Measurements from ENCODE around the gene TAF13. TPM values are rescaled to one million over a fixed set of nuclear protein-coding genes. Genes with fewer than 3 reads are reported as not detected.
"Not testable (repeated sequence)": the region's sequence is repeated elsewhere in the genome, so short reads cannot be mapped to it uniquely, and the experiment has no call there.

TAF13 gene
- total RNA-seq, 1 donor from 2014 or later = 48.4 TPM

DNA sequence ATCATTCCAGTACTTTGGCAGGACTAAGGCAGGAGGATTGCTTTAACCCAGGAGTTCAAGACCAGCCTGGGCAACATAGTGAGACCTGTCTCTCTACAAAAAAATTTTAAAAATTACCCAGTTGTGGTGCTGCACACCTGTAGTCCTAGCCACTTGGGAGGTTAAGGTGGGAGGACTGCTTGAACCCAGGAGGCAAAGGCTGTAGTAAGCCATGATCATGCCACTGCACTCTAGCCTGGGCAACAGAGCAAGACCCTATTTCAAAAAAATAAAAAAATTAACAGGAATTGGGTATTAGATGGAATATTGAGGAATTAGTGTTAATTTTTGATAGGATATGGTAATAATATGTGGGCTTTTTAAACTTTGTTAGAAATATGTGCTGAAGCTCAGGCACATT is 16.8 kb downstream of the TAF13 start:
- no peaks in the 10 kb centered on the region for H3K27me3 Mint-ChIP-seq (ENCODE audit: insufficient read depth, low read depth)
- Histone ChIP-seq H3K4me1 (no peaks in the 10 kb centered on the region), H3K9me3 (ENCODE audit: low read depth) (no peaks in the 10 kb centered on the region), H3K27ac (no peak overlapping the region), H4K20me1 (ENCODE audit: low read depth) (no peaks in the 10 kb centered on the region), H3K27me3 (no peaks in the 10 kb centered on the region), H3K36me3 (no peaks in the 10 kb centered on the region), H3K4me2 (no peak overlapping the region), H2AFZ (replicated peaks) (no peak overlapping the region), H3K79me2 (ENCODE audit: low read depth) (no peaks in the 10 kb centered on the region), H3K4me3 (no peak overlapping the region), H3F3A (ENCODE audit: low read depth) (no peaks in the 10 kb centered on the region), H3K9ac (no peak overlapping the region)
- no peaks in the 10 kb centered on the region for H3K36me3 Mint-ChIP-seq
- no peaks in the 10 kb centered on the region for H3K9me3 Mint-ChIP-seq
- H3K4me3 Mint-ChIP-seq = no peak overlapping the region
- TF ChIP-seq EZH2phosphoT487 (IDR thresholded peaks at IDR 0.05) = no peak
- TF ChIP-seq EZH2 (IDR thresholded peaks at IDR 0.05) = no peak
- no peak for TF ChIP-seq CTCF (IDR thresholded peaks at IDR 0.05)
- no peaks in the 10 kb centered on the region for H3K4me1 Mint-ChIP-seq
- DNase-seq (ENCODE audit: low spot score) = no peak
- H3K27ac Mint-ChIP-seq = no peak overlapping the region

DNA sequence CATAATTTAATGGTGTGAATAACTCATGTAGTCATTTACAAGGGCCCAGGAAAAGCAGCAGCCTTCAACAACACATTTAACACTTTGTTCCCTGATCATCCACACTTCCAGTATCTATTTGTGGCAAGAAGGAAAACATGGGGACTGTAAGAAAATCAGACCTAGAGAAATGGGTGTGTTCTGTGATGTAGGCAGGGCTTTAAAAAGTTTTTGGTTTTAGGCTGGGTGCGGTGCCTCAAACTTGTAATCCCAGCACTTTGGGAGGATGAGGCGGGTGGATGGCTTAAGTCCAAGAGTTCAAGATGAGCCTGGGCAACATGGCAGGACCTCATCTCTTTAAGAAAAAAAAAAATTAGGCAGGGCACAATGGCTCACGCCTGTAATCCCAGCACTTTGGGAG is 19.7 kb downstream of the TAF13 start:
- Histone ChIP-seq H3K4me2 (no peak overlapping the region), H4K20me1 (ENCODE audit: low read depth) (no peaks in the 10 kb centered on the region), H3K36me3 (no peaks in the 10 kb centered on the region), H3K27ac (no peak overlapping the region), H3K79me2 (ENCODE audit: low read depth) (no peaks in the 10 kb centered on the region), H3K27me3 (no peaks in the 10 kb centered on the region), H3K4me3 (no peak overlapping the region), H2AFZ (replicated peaks) (no peak overlapping the region), H3F3A (ENCODE audit: low read depth) (no peaks in the 10 kb centered on the region), H3K9me3 (ENCODE audit: low read depth) (no peaks in the 10 kb centered on the region), H3K9ac (no peak overlapping the region), H3K4me1 (no peaks in the 10 kb centered on the region)
- Mint-ChIP-seq H3K9me3 (no peaks in the 10 kb centered on the region), H3K27me3 (ENCODE audit: insufficient read depth, low read depth) (no peaks in the 10 kb centered on the region), H3K36me3 (no peaks in the 10 kb centered on the region), H3K4me3 (no peak overlapping the region), H3K4me1 (no peaks in the 10 kb centered on the region), H3K27ac (no peak overlapping the region)
- no peak for DNase-seq (ENCODE audit: low spot score)
- TF ChIP-seq EZH2phosphoT487 (IDR thresholded peaks at IDR 0.05) = no peak
- no peak for TF ChIP-seq CTCF (IDR thresholded peaks at IDR 0.05)
- TF ChIP-seq EZH2 (IDR thresholded peaks at IDR 0.05) = no peak

- not testable (repeated sequence) for H3K9me3 ChIP-seq (ENCODE audit: low read depth); H3K36me3 ChIP-seq; H3K4me1 Mint-ChIP-seq; H3K27ac Mint-ChIP-seq; H3K9ac ChIP-seq; H3K27me3 ChIP-seq; H3K4me1 ChIP-seq; H3K79me2 ChIP-seq (ENCODE audit: low read depth); H3K4me3 Mint-ChIP-seq; H4K20me1 ChIP-seq (ENCODE audit: low read depth); H3K9me3 Mint-ChIP-seq; H3K4me3 ChIP-seq; H3K27ac ChIP-seq; H3K4me2 ChIP-seq; H2AFZ ChIP-seq (replicated peaks); H3K36me3 Mint-ChIP-seq; H3F3A ChIP-seq (ENCODE audit: low read depth); H3K27me3 Mint-ChIP-seq (ENCODE audit: insufficient read depth, low read depth); DNase-seq (ENCODE audit: low spot score)
These were observed 23.7 kb downstream of the TAF13 start for GRCh38 chr1:109052145-109052544.

- no peaks in the 10 kb centered on the region for H4K20me1 ChIP-seq (ENCODE audit: low read depth)
- Mint-ChIP-seq H3K27ac (no peak overlapping the region), H3K4me1 (no peaks in the 10 kb centered on the region)
These were observed 25.4 kb downstream of the TAF13 start for GRCh38 chr1:109050228-109050995.

More at GRCh38 chr1:109050228-109050995, 25.4 kb downstream of the TAF13 start:
- Histone ChIP-seq H3F3A (ENCODE audit: low read depth) (no peaks in the 10 kb centered on the region), H3K4me3 (no peak overlapping the region), H3K9me3 (ENCODE audit: low read depth) (no peaks in the 10 kb centered on the region), H3K9ac (no peak overlapping the region), H2AFZ (replicated peaks) (no peak overlapping the region), H3K36me3 (no peaks in the 10 kb centered on the region), H3K27me3 (no peaks in the 10 kb centered on the region), H3K27ac (no peak overlapping the region), H3K4me1 (no peaks in the 10 kb centered on the region), H3K4me2 (no peak overlapping the region), H3K79me2 (ENCODE audit: low read depth) (no peaks in the 10 kb centered on the region)
- TF ChIP-seq EZH2phosphoT487 (IDR thresholded peaks at IDR 0.05) (no peak), CTCF (IDR thresholded peaks at IDR 0.05) (no peak), EZH2 (IDR thresholded peaks at IDR 0.05) (no peak)
- no peak for DNase-seq (ENCODE audit: low spot score)
- Mint-ChIP-seq H3K36me3 (no peaks in the 10 kb centered on the region), H3K4me3 (no peak overlapping the region), H3K9me3 (no peaks in the 10 kb centered on the region), H3K27me3 (ENCODE audit: insufficient read depth, low read depth) (peaks cover under 1% of the 10 kb centered on the region)
